NCI-H2196 treated with DMSO at 0.1 percent for 48 hours (cell line): ENCODE measurements around the gene RPL10A.

Experiments used
- DNase-seq: peaks from one replicate; lab custom pipeline; 2025; ENCODE audit not compliant: unreplicated experiment; lab: John Stamatoyannopoulos, UW

The RPL10A gene

GRCh38 chr6:35491558-35492257 is 23.5 kb downstream of the RPL10A start:
- DNase-seq: no peak

- DNase-seq: no peak
These were observed 24.2 kb downstream of the RPL10A start for GRCh38 chr6:35492258-35492973.

DNA sequence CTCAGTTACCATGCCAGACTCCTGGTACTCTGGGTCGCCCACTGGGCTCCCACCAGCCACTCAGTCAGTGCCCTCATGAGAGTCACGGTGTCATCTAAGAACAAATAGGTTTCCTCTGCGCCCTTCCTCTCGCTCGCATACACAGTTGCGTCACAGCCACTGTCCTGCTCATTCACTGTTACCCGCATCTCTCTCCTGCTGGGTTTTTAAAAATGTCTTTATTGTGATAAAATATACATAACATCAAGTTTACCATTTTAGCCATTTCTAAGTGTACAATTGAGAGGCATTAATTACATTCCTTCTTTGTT is 24.7 kb downstream of the RPL10A start:
- no peak for DNase-seq

DNA sequence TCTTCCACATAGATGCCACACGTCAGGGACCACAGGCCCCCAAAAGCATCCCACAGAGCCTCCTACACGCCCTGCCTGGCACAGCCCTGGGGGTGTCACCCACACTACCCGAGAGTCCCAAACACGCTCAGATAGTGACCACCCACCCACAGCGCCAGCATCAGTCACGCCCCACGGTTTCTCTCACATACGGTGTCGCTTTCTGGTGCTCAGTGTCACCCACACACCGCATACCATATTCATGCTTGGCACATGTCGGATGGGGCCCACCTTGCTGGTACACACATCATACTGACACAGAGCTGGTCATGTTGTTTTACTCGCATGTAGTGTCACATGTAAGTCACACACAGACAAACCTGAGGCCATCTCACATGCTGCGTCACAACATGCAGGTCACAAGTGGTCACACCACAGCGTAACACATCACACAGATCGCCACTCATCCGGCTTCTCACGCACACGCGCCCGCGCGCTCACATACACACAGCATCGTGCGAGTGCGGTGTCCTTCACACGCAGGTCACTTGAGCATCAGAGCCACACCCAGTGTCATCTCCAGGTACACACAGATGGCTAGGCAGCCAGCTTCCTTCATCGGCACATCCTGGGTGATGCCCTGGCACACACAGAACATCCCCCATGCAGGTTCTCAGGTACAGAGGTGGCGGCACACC is 25.2 kb downstream of the RPL10A start:
- DNase-seq: no peak

DNA sequence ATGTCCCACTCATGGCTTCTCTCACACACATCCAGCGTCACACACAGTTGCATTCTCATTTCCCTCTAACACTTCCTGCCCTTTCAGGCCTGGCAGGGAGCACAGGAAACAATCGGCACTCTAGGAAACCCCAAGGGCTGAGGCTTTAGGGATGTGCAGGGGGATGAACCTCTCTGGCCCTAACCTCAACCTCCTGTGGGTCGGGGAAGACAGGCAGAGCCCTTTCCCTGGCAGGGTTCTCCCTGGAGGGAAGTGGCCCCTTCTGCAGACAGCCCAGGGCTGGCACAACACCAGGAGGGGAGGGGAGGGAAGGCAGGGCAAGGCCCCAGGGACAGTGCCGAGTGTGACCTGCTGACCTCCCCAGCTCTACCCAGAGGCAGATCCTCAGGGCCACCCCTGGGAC is 26.0 kb downstream of the RPL10A start:
- no peak for DNase-seq

GRCh38 chr6:35495258-35496035 is 27.2 kb downstream of the RPL10A start:
- DNase-seq: no peak

- DNase-seq: no peak
These were observed 28.0 kb downstream of the RPL10A start for GRCh38 chr6:35496036-35496840.

DNA sequence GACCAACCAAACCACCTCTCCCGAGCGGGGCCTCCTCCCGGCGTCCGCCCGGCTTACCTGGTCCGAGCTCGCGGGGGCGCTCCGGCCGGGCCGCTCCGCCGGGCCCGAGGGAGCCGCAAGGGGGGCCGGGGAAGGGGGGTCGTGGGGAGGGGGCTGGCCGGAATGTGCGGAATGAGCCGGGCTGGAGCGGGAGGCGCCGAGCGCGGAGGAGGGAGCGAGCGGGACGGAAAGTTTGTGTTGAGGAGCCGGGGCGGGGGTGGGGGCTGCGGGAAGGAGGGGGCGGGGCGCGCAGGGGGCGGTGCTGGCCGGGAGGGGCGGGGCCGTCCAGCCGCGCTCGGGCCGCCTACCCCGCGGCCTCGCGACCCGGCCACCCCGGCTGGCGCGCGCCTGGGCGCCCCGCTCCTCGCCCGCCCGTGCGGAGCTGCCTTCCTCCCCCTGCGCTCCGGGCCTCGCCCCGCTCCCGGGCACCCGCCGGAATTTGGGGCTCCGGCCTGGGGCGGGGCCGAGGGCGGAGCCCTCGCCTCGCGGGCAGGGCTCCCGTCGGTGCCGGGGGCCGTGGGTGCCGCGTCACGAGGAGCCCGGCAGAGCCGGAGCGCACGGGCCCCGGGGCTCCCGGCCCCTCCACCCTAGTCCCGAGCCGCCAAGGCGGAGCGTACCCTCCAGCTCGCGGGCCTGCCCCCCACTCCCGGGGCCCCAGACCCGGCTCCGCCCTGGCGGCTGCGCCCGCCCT is 28.8 kb downstream of the RPL10A start, which contains the start of gene TEAD3:
TEAD3 (minus strand) TSS at position 239 of the 730 bp plus-strand sequence.
- no peak for DNase-seq

DNA sequence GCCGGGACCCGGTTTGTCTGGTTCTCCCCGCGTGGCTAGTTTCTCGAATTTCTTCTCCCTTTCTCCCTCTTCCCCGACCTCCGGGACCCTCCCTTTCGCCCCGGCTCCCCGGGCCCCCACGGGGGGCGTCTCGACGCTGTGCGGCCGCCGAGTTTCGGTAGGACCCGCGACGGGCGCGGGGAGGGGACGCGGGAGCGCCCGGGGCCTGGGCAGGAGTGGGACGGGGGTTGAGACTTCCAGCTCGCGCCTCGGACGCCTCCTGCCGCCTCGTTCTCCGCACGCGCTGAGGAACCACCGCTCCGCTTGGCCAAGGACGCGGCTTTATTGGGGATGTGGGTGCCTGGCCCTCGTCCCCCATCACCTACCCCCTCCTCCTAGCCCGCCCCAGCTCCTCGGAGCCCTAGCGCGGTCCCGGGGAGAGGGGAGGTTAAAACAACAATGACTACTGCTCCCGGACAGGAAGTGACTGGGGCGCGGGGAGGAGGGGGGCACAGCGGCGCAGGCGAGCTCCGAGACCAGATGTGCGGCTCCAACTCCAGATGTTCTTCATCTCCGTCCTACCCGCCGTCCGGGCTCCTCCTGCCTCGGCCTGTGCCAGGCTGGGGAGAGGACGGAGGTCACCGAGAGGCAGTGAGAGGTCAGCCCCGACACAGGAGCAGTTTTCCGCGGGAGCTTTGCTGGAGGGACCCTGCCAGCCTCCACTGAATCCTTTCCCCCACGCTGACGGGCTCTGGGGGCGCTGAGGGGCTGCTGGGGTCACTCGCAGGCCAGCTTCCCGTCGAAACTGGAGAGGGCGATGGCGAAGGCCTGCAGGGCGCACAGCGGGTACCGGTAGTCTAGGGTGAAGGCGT is 29.6 kb downstream of the RPL10A start:
- DNase-seq: no peak

- DNase-seq: no peak
These were observed 30.3 kb downstream of the RPL10A start for GRCh38 chr6:35498422-35499067.

DNA sequence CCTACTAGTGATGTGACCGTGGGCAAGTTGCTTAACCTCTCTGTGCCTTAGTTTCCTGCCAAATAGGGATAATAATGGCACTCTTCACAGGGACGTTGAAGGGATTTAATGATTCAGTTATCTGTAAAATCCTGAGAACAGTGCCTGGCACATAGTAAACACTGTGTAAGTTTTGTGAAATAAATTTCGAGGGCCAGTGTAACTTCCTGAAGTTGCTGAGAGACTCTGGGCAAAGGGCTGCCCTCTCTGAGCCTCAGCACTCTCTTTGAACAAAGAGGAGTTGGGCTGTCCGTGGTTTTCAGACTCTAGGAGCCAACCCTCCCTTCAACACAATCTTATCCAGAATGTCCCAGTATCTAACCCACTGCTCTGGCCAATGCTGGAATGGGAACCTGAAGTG is 31.2 kb downstream of the RPL10A start:
- DNase-seq: no peak

DNA sequence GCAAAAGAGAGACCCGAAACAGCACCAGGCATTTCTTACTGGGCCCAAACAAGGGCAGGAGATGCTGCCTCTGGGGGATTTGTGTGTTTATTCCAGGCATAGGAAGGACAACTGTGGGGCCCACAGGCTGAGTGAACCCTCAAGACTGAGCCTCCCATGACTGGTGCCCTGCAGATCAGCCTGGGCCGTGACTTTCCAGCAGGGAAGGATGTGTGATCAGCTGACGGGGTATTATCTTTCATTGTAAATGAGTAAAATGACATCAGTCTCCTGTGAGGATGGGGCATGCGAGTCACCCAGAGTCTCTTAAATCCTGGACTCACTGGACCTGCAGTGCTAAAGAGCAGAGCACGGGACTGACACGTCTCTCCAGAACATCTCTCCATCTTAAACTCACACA is 32.6 kb downstream of the RPL10A start:
- DNase-seq: peak; percentile 57

GRCh38 chr6:35501784-35502183 is 33.6 kb downstream of the RPL10A start:
- DNase-seq: no peak

DNA sequence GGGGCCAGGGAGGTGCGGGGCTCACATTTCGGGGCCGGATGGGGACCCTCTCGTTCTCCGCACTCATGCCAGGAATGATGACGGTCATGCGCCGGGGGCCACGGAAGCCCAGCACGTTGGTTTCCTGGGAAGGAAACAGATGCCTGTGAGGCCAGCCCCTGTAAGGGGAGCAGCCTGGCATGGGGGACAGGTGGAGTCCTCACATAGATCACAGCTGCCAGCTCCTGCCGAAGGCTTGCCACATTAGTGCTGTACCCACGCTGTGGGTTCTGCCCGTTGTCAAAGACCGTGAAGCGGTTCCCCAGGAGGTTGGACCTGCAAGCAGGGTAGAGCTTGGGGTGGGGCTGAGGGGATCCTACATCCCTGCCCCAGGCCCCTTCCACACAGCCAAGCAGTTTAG is 35.3 kb downstream of the RPL10A start:
- DNase-seq: no peak

DNA sequence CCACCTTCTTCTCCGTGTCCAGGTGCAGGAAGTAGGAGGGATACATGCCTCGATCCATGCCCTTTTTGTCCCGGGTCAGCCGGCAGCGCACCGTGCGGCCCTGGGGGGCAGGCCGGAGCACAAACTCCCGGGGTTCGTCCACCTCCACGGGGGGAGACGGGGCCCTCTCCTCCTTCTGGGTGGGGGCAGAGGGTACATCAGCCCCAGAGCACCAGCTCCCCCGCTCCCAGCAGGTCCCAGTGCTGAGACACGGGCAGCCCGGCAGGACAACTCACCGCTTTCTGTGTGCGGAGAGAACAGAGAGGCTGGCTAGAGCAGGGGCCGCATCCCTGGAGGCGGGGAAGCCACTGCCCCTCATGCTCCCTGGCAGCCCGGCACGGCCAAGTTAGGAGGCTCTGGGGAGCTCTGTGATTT is 37.8 kb downstream of the RPL10A start:
- no peak for DNase-seq

DNA sequence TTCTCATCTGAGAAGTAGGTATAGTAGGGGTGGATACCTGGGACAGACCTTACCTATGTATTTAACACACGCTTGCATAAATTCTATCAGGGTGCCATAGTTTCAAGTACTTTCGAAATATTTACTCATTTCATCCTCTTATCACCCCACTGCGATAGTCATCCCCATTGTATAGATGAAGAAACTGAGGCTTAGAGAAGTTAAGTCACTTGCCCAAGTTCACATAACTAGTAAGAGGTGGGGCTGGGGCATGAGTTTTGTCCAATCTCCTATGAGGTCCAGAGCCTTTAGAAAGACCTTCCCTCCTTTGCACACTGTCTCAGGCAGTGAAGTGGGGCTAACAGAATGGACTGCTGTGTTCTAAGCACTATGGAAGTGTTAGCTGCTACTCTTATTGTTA is 38.3 kb downstream of the RPL10A start:
- no peak for DNase-seq

- no peak for DNase-seq
These were observed 39.0 kb downstream of the RPL10A start for GRCh38 chr6:35507221-35507620.

DNA sequence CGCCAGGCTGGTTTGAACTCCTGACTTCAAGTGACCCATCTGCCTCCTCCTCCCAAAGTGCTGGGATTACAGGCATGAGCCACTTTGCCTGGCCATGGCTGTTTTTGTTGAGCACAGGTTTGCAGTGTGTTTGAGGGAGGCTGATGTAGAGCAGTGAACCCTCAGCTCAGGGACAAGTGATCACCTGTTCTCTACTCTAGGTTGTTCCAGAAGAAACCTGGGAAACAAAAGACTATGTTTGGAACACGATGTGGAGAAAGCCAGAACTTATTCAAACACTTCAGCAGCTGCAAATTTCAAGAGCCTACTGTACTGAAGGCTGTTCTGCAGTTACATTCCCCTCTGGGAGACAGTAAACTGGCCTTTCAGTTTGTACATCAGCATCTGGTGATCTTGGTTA is 39.8 kb downstream of the RPL10A start:
- DNase-seq: no peak

- DNase-seq: no peak
These were observed 40.3 kb downstream of the RPL10A start for GRCh38 chr6:35508542-35508941.
